ENCODE measurements around the gene IGF1. TPM values are rescaled to one million over a fixed set of nuclear protein-coding genes. Genes with fewer than 3 reads are reported as not detected.

Gene IGF1
- total RNA-seq, 4 donors from 2014 or later: 3.6 to 161 (median 33.9) TPM

GRCh38 chr12:102512523-102512922 lies 32.2 kb upstream of the IGF1 start:
- H3K27ac ChIP-seq: no peak overlapping the region
- no peaks in the 10 kb centered on the region for H3K4me1 ChIP-seq
- TF ChIP-seq CTCF (IDR thresholded peaks at IDR 0.05) (no peak), POLR2A (IDR thresholded peaks at IDR 0.05) (no peak)
- DNase-seq: no peak
- no peaks in the 10 kb centered on the region for H3K36me3 ChIP-seq
- no peaks in the 10 kb centered on the region for H3K9me3 ChIP-seq
- no peaks in the 10 kb centered on the region for H3K27me3 ChIP-seq
- intact Hi-C loops (cut with DNase I; ENCODE audit: low total_unique reads): no loop called here
- H3K4me3 ChIP-seq: no peak overlapping the region

GRCh38 chr12:102511575-102511974 lies 31.2 kb upstream of the IGF1 start:
- Histone ChIP-seq H3K27me3 (no peaks in the 10 kb centered on the region), H3K27ac (no peak overlapping the region), H3K36me3 (no peaks in the 10 kb centered on the region), H3K4me3 (no peak overlapping the region), H3K4me1 (no peaks in the 10 kb centered on the region), H3K9me3 (no peaks in the 10 kb centered on the region)
- TF ChIP-seq CTCF (IDR thresholded peaks at IDR 0.05) (no peak), POLR2A (IDR thresholded peaks at IDR 0.05) (no peak)
- DNase-seq: no peak
- intact Hi-C loops (cut with DNase I; ENCODE audit: low total_unique reads): no loop called here

GRCh38 chr12:102510463-102510862 lies 30.1 kb upstream of the IGF1 start:
- Histone ChIP-seq H3K27ac (no peak overlapping the region), H3K4me1 (no peaks in the 10 kb centered on the region), H3K27me3 (no peaks in the 10 kb centered on the region), H3K4me3 (no peak overlapping the region), H3K9me3 (no peaks in the 10 kb centered on the region), H3K36me3 (no peaks in the 10 kb centered on the region)
- TF ChIP-seq POLR2A (IDR thresholded peaks at IDR 0.05) (no peak), CTCF (IDR thresholded peaks at IDR 0.05) (no peak)
- intact Hi-C loops (cut with DNase I; ENCODE audit: low total_unique reads): no loop called here
- no peak for DNase-seq

GRCh38 chr12:102510031-102510430 lies 29.7 kb upstream of the IGF1 start:
- Histone ChIP-seq H3K36me3 (no peaks in the 10 kb centered on the region), H3K4me3 (no peak overlapping the region), H3K9me3 (no peaks in the 10 kb centered on the region), H3K27ac (no peak overlapping the region), H3K4me1 (no peaks in the 10 kb centered on the region), H3K27me3 (no peaks in the 10 kb centered on the region)
- intact Hi-C loops (cut with DNase I; ENCODE audit: low total_unique reads): no loop called here
- no peak for TF ChIP-seq CTCF (IDR thresholded peaks at IDR 0.05)
- TF ChIP-seq POLR2A (IDR thresholded peaks at IDR 0.05): no peak
- no peak for DNase-seq

GRCh38 chr12:102509123-102509626 lies 28.8 kb upstream of the IGF1 start:
- no peak overlapping the region for H3K27ac ChIP-seq
- no peak for DNase-seq
- H3K36me3 ChIP-seq: no peaks in the 10 kb centered on the region
- H3K4me3 ChIP-seq: no peak overlapping the region
- H3K9me3 ChIP-seq: no peaks in the 10 kb centered on the region
- no peak for TF ChIP-seq POLR2A (IDR thresholded peaks at IDR 0.05)
- no peak for TF ChIP-seq CTCF (IDR thresholded peaks at IDR 0.05)
- intact Hi-C loops (cut with DNase I; ENCODE audit: low total_unique reads): no loop called here
- H3K4me1 ChIP-seq: no peaks in the 10 kb centered on the region
- no peaks in the 10 kb centered on the region for H3K27me3 ChIP-seq
